Kidney epithelial cell (primary cell): Measurements from ENCODE around the gene GSTK1. TPM values are rescaled to one million over a fixed set of nuclear protein-coding genes. Genes with fewer than 3 reads are reported as not detected.
A peak's percentile ranks its signal among the peaks of the same experiment; 100 is the strongest.

Experiments used
- DNase-seq: peaks from one replicate; pipeline ENCODE4 v3.0.0-alpha.2; 2010; ENCODE audit warnings: low read depth
- H3K27me3 ChIP-seq: 2 replicates; pipeline ENCODE4 v1.6.0; 2011; ENCODE audit warnings: low read length; ENCODE audit not compliant: control insufficient read depth, insufficient read depth
- H3K36me3 ChIP-seq: 2 replicates; pipeline ENCODE4 v1.5.1; 2011; ENCODE audit warnings: low read length; ENCODE audit not compliant: control insufficient read depth, insufficient read depth
- H3K4me3 ChIP-seq: 2 replicates; pipeline ENCODE4 v1.5.1; 2011; ENCODE audit warnings: low read depth, mild to moderate bottlenecking, control low read depth, low read length
- total RNA-seq: library from RNA; depleted of rRNA; stranded (reverse); fragments of >200 nt; gene quantifications from 2 replicates; pipeline ENCODE4 v1.2.3, GENCODE V29; 2015
- TF ChIP-seq, protein P1 (sequence below): IDR thresholded peaks from 2 replicates; pipeline ENCODE4 v1.5.1; 2011; ENCODE audit warnings: mild to moderate bottlenecking, moderate library complexity, low read length, control low read depth, inconsistent platforms; ENCODE audit not compliant: insufficient read depth, poor library complexity, severe bottlenecking

Gene GSTK1
- total RNA-seq, 1 donor from 2014 or later: 139 TPM

DNA sequence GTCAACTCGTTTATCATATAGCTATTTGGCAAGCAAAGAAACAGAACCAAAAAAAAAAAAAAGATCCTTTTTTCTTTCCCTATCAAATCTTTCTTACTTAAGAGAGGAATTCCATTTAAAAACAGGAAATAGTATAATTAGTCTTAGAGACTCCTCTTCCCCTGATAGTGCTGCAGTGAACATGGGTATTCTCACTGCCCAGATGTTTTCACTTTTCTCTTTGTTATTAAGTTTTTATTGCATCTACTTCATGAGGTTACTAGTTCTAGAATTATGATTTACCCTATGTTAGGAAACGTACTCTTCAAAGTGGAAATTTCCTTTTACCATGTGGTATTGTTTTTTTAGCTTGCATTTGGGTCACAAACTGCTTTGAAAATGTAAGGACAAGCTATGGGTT, 33.4 kb downstream of the GSTK1 start:
- DNase-seq: no peak
- H3K36me3 ChIP-seq: peaks cover 5% of the 10 kb centered on the region
- TF ChIP-seq, protein P1, sequence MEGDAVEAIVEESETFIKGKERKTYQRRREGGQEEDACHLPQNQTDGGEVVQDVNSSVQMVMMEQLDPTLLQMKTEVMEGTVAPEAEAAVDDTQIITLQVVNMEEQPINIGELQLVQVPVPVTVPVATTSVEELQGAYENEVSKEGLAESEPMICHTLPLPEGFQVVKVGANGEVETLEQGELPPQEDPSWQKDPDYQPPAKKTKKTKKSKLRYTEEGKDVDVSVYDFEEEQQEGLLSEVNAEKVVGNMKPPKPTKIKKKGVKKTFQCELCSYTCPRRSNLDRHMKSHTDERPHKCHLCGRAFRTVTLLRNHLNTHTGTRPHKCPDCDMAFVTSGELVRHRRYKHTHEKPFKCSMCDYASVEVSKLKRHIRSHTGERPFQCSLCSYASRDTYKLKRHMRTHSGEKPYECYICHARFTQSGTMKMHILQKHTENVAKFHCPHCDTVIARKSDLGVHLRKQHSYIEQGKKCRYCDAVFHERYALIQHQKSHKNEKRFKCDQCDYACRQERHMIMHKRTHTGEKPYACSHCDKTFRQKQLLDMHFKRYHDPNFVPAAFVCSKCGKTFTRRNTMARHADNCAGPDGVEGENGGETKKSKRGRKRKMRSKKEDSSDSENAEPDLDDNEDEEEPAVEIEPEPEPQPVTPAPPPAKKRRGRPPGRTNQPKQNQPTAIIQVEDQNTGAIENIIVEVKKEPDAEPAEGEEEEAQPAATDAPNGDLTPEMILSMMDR: no peak
- no peak overlapping the region for H3K4me3 ChIP-seq
- H3K27me3 ChIP-seq: no peaks in the 10 kb centered on the region

- TF ChIP-seq, protein P1: no peak
- no peak overlapping the region for H3K4me3 ChIP-seq
- peaks cover 3% of the 10 kb centered on the region for H3K36me3 ChIP-seq
- H3K27me3 ChIP-seq: no peaks in the 10 kb centered on the region
- DNase-seq: no peak
Measured at GRCh38 chr7:143299346-143299745, 36.1 kb downstream of the GSTK1 start.

- TF ChIP-seq, protein P1: peak; percentile 71
- peaks cover 3% of the 10 kb centered on the region for H3K36me3 ChIP-seq
- no peak for DNase-seq
- H3K27me3 ChIP-seq: no peaks in the 10 kb centered on the region
- no peak overlapping the region for H3K4me3 ChIP-seq
Measured at GRCh38 chr7:143299840-143300239, 36.6 kb downstream of the GSTK1 start.

DNA sequence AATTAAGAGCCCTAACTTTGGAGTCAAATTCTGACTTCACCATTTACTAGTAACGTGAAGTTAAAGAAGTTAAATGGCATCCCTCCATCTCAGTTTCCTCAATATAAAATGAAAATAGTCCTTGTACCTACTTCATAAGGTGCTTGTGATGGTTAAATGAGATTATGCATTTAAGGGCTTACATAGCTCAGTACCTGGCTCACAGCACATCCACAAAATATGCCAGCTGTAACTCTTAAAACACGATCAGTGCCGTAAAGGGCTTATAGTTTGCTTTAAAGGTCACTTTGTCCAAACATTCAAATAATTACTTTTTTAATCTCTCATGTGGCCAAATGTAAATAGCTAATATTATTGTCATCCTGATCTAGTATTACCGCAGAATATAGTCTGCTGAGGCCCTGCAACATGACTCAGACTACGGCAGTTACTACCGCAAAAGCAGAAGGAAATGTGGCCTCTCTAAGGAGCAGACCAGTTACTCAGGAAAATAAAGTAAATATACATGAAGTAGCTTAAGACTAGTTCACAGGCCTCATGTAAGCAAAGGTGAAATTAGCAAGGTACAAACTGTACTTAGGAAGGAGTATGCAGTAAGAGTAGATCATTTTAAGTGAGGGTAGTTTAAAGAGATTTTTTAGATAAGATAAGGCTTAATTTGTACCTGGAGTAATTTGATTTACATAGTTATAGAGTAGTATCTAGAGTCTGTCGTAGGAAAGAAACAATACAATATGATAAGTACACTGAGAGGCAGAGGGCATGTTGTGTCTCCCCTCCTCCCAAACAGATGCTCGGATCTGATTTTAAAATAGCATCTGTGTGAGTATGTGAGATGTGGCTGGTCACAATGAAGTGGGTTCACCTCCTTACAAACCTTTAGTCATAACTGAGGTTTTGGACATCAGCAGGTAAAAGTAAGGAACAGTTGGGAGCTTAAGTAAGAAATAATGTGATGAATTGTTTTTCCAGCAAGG, 38.0 kb downstream of the GSTK1 start:
- H3K36me3 ChIP-seq: peaks cover 3% of the 10 kb centered on the region
- no peak for DNase-seq
- no peaks in the 10 kb centered on the region for H3K27me3 ChIP-seq
- TF ChIP-seq, protein P1: no peak
- no peak overlapping the region for H3K4me3 ChIP-seq

DNA sequence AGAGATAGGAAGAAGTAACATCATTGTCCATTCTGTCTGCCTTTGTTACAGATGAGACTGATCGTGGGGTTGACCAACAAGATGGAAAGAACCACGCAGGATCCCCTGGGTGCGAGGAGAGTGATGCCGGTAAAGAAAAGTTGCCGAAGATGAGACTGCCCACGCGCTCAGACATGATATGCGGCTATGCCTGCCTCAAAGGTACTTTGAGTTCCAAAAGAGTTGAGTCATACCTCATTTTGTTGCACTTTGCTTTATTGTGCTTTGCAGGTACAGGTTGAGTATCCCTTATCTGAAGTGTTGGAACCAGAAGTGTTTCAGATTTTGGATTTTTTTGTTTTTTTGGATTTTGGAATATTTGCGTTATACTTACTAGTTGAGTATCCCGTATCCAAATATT, 40.5 kb downstream of the GSTK1 start:
- TF ChIP-seq, protein P1: no peak
- no peak for DNase-seq
- Histone ChIP-seq H3K36me3 (peaks cover 3% of the 10 kb centered on the region), H3K4me3 (no peak overlapping the region), H3K27me3 (no peaks in the 10 kb centered on the region)

GRCh38 chr7:143304938-143305337, 41.7 kb downstream of the GSTK1 start:
- TF ChIP-seq, protein P1: no peak
- Histone ChIP-seq H3K36me3 (peaks cover 3% of the 10 kb centered on the region), H3K4me3 (no peak overlapping the region), H3K27me3 (no peaks in the 10 kb centered on the region)
- no peak for DNase-seq
